H9 (cell line): ENCODE results near the gene TTC7B. TPM values are rescaled to one million over a fixed set of nuclear protein-coding genes. Genes with fewer than 3 reads are reported as not detected.
"Not testable (repeated sequence)": the region's sequence is repeated elsewhere in the genome, so short reads cannot be mapped to it uniquely, and the experiment has no call there.

Experiments
- DNase-seq: peaks from one replicate; pipeline ENCODE4 v3.0.0-alpha.2; 2017
- H2AFZ ChIP-seq: one replicate; pipeline ENCODE4 v1.6.1; 2013; ENCODE audit warnings: mild to moderate bottlenecking, low read length, control low read depth, moderate library complexity
- H2AK5ac ChIP-seq: 2 replicates; pipeline ENCODE4 v1.6.1; 2013; ENCODE audit warnings: low read length, control low read depth, mixed read lengths; ENCODE audit not compliant: insufficient read length
- H2BK120ac ChIP-seq: one replicate; pipeline ENCODE4 v1.6.1; 2013; ENCODE audit warnings: low read depth, mild to moderate bottlenecking, low read length, control low read depth, inconsistent platforms; ENCODE audit not compliant: poor library complexity, severe bottlenecking
- H2BK12ac ChIP-seq: 2 replicates; pipeline ENCODE4 v1.6.1; 2013; ENCODE audit warnings: low read length, control low read depth, mixed read lengths, low read depth; ENCODE audit not compliant: insufficient read length
- H2BK15ac ChIP-seq: 2 replicates; pipeline ENCODE4 v1.6.1; 2013; ENCODE audit warnings: low read depth, low read length, control low read depth
- H2BK20ac ChIP-seq: one replicate; pipeline ENCODE4 v1.6.1; 2013; ENCODE audit warnings: low read depth, mild to moderate bottlenecking, low read length, control low read depth, inconsistent platforms; ENCODE audit not compliant: poor library complexity, severe bottlenecking
- H2BK5ac ChIP-seq: 2 replicates; pipeline ENCODE4 v1.6.1; 2013; ENCODE audit warnings: low read length, control low read depth, mixed read lengths; ENCODE audit not compliant: insufficient read length
- H3K14ac ChIP-seq: 2 replicates; pipeline ENCODE4 v1.6.1; 2013; ENCODE audit warnings: low read length, control low read depth; ENCODE audit not compliant: insufficient read depth
- H3K18ac ChIP-seq: 2 replicates; pipeline ENCODE4 v1.6.1; 2013; ENCODE audit warnings: low read depth, mild to moderate bottlenecking, mixed read lengths, low read length, control low read depth; ENCODE audit not compliant: insufficient read length
- H3K23ac ChIP-seq: 2 replicates; pipeline ENCODE4 v1.6.1; 2013; ENCODE audit warnings: low read length, control low read depth, mixed read lengths, low read depth; ENCODE audit not compliant: insufficient read length
- H3K23me2 ChIP-seq: 2 replicates; pipeline ENCODE4 v1.6.1; 2013; ENCODE audit warnings: low read depth, mild to moderate bottlenecking, mixed read lengths, low read length, control low read depth; ENCODE audit not compliant: insufficient read length, poor library complexity, severe bottlenecking
- H3K27ac ChIP-seq: 2 replicates; pipeline ENCODE4 v1.5.1; 2013; ENCODE audit warnings: low read length, control low read depth, mixed read lengths, low read depth; ENCODE audit not compliant: insufficient read length
- H3K27me3 ChIP-seq: 2 replicates; pipeline ENCODE4 v1.6.1; 2013; ENCODE audit warnings: low read length, control low read depth, inconsistent platforms; ENCODE audit not compliant: insufficient read depth
- H3K4ac ChIP-seq: 2 replicates; pipeline ENCODE4 v1.6.1; 2013; ENCODE audit warnings: low read depth, mild to moderate bottlenecking, control low read depth, inconsistent platforms, low read length, moderate library complexity
- H3K4me1 ChIP-seq: 2 replicates; pipeline ENCODE4 v1.6.1; 2013; ENCODE audit warnings: low read length, control low read depth, inconsistent platforms; ENCODE audit not compliant: insufficient read depth
- H3K4me2 ChIP-seq: 2 replicates; pipeline ENCODE4 v1.6.1; 2013; ENCODE audit warnings: low read length, control low read depth, mixed read lengths; ENCODE audit not compliant: insufficient read length, insufficient read depth
- H3K56ac ChIP-seq: 2 replicates; pipeline ENCODE4 v1.6.1; 2013; ENCODE audit warnings: low read depth, mild to moderate bottlenecking, mixed read lengths, low read length, control low read depth; ENCODE audit not compliant: insufficient read length
- H3K79me1 ChIP-seq: 2 replicates; pipeline ENCODE4 v1.6.1; 2013; ENCODE audit warnings: low read depth, mild to moderate bottlenecking, moderate library complexity, low read length, control low read depth, inconsistent platforms; ENCODE audit not compliant: insufficient read depth, poor library complexity, severe bottlenecking
- H3K79me2 ChIP-seq: 2 replicates; pipeline ENCODE4 v1.6.1; 2013; ENCODE audit warnings: low read length, control low read depth, inconsistent platforms; ENCODE audit not compliant: insufficient read depth
- H3K9ac ChIP-seq: 2 replicates; pipeline ENCODE4 v1.6.1; 2013; ENCODE audit warnings: low read length, control low read depth, mixed read lengths; ENCODE audit not compliant: insufficient read length; ENCODE audit errors: extremely low read depth
- H3K9me3 ChIP-seq: one replicate; pipeline ENCODE4 v1.6.1; 2013; ENCODE audit warnings: low read depth, low read length, inconsistent platforms; ENCODE audit not compliant: control insufficient read depth
- H3T11ph ChIP-seq: one replicate; pipeline ENCODE4 v1.6.1; 2013; ENCODE audit warnings: mild to moderate bottlenecking, low read length, control low read depth, inconsistent platforms
- H4K20me1 ChIP-seq: one replicate; pipeline ENCODE4 v1.6.1; 2013; ENCODE audit not compliant: control insufficient read depth, insufficient read length, insufficient read depth
- H4K5ac ChIP-seq: 2 replicates; pipeline ENCODE4 v1.6.1; 2013; ENCODE audit warnings: low read depth, mild to moderate bottlenecking, mixed read lengths, low read length, control low read depth; ENCODE audit not compliant: insufficient read length
- H4K8ac ChIP-seq: replicated peaks from 2 replicates; pipeline ENCODE4 v1.6.1; 2013; ENCODE audit warnings: low read length, control low read depth, mixed read lengths, low read depth; ENCODE audit not compliant: insufficient read length
- H4K91ac ChIP-seq: 2 replicates; pipeline ENCODE4 v1.6.1; 2013; ENCODE audit warnings: low read depth, mild to moderate bottlenecking, moderate library complexity, mixed read lengths, low read length, control low read depth; ENCODE audit not compliant: insufficient read length
- H3K27ac Mint-ChIP-seq, 3 experiments: 2 replicates in 2 of 3; 3 replicates in 1 of 3; pipeline ENCODE4 v1.8.0; 2020 to 2021; ENCODE audit warnings: mixed read lengths in 3 of 3, mild to moderate bottlenecking in 1 of 3, moderate library complexity in 1 of 3
- H3K27me3 Mint-ChIP-seq: 2 replicates; pipeline ENCODE4 v1.8.0; 2021; ENCODE audit warnings: low read depth, mild to moderate bottlenecking, moderate library complexity, mixed read lengths
- H3K36me3 Mint-ChIP-seq, 3 experiments: 2 replicates in 2 of 3; 3 replicates in 1 of 3; pipeline ENCODE4 v1.8.0; 2020 to 2021; ENCODE audit warnings: low read depth in 3 of 3, mixed read lengths in 3 of 3; ENCODE audit not compliant: insufficient read depth in 1 of 3
- H3K4me1 Mint-ChIP-seq, 2 experiments: 2 replicates each; pipeline ENCODE4 v1.8.0; 2020; ENCODE audit warnings: mixed read lengths in 2 of 2
- H3K4me3 Mint-ChIP-seq, 2 experiments: 2 replicates in 1 of 2; 3 replicates in 1 of 2; pipeline ENCODE4 v1.8.0; 2020 to 2021; ENCODE audit warnings: mild to moderate bottlenecking in 2 of 2, mixed read lengths in 2 of 2, moderate library complexity in 1 of 2
- H3K9me3 Mint-ChIP-seq, 2 experiments: 2 replicates in 1 of 2; 3 replicates in 1 of 2; pipeline ENCODE4 v1.8.0; 2020; ENCODE audit warnings: mild to moderate bottlenecking in 2 of 2, mixed read lengths in 2 of 2, moderate library complexity in 1 of 2
- WGBS: extraction: QIAGEN DNeasy Blood & Tissue Kit; methylation state at CpG from one replicate; pipeline ENCODE4 v1.1.7; 2013; ENCODE audit warnings: missing lambda C conversion rate, low lambda C conversion rate, mixed read lengths; ENCODE audit not compliant: insufficient read length; ENCODE audit errors: extremely low coverage; 5-methylcytosine and 5-hydroxymethylcytosine counted together
- total RNA-seq: library from RNA; stranded (reverse); gene quantifications from 2 replicates; pipeline ENCODE4 v1.2.1, GENCODE V29; 2021

Gene TTC7B
- total RNA-seq, 1 experiment from 2014 or later: 33.7 TPM

DNA sequence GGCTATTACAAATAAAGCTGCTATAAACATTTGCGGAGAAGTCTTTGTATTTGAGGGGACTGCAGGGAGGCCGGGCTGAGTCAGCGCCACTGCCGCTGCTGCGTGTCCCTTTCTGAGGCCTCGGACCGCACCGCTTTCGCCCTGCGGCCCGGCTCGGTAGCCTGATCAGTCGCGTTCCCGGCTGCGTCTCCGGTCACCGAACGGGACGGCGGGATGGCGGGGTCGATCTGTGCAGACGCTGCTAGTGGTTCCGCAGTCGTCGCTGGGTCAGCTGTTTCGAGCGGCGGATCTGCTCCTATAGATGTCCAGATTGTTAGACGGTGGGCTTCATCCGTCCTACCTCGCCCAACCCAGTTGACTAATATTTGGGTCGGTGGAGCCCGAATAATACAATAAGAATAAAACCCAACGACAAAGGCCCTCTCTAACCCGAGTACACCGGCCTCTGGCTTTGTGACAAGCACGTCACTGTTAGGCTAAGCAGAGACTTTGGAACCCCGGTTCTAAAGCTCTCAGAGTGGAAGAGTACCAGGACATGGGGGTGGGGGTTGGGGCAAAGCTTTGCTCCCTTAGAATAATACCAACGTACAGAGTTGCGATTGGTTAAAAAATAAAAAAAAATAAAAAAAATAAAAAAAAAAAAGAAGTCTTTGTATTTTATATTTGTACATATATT is 290.7 kb downstream of the TTC7B start:
- H3K27ac ChIP-seq, H2AFZ ChIP-seq, H4K5ac ChIP-seq, H4K20me1 ChIP-seq, H4K91ac ChIP-seq, H3K14ac ChIP-seq, H3K23ac ChIP-seq, H2BK12ac ChIP-seq, H3K9ac ChIP-seq, H4K8ac ChIP-seq, DNase-seq, H3K4ac ChIP-seq, H3K27me3 ChIP-seq, H3K23me2 ChIP-seq, H3K79me1 ChIP-seq, H2BK5ac ChIP-seq, H3K4me2 ChIP-seq, H2BK20ac ChIP-seq, H2AK5ac ChIP-seq, H3K56ac ChIP-seq, H3K27me3 Mint-ChIP-seq, H3T11ph ChIP-seq, H3K79me2 ChIP-seq, H3K4me3 Mint-ChIP-seq, H3K4me1 ChIP-seq, H2BK15ac ChIP-seq, H3K27ac Mint-ChIP-seq, H3K9me3 ChIP-seq, H2BK120ac ChIP-seq, H3K4me1 Mint-ChIP-seq, H3K18ac ChIP-seq: not testable (repeated sequence)
- Mint-ChIP-seq H3K9me3 (peaks cover 8 to 13% of the 10 kb centered on the region in 2 experiments), H3K36me3 (peaks cover 6 to 14% (median 11%) of the 10 kb centered on the region in 3 experiments; a peak in 6 of 7 replicates)
- WGBS: no CpG with 5 or more reads among the region's 42 CpGs
